ENCODE results near the gene ADAMTS16.

ADAMTS16 gene

GRCh38 chr5:5309645-5310044 lies 169.5 kb downstream of the ADAMTS16 start:
- no peak for DNase-seq (ENCODE audit: low read depth in 1 of 2, low spot score in 1 of 2)

GRCh38 chr5:5313101-5313635 lies 173.0 kb downstream of the ADAMTS16 start:
- DNase-seq (ENCODE audit: low read depth in 1 of 2, low spot score in 1 of 2), result no peak

GRCh38 chr5:5314166-5314565 lies 174.0 kb downstream of the ADAMTS16 start:
- DNase-seq (ENCODE audit: low read depth in 1 of 2, low spot score in 1 of 2), result no peak

GRCh38 chr5:5314626-5315025 lies 174.5 kb downstream of the ADAMTS16 start:
- DNase-seq (ENCODE audit: low read depth in 1 of 2, low spot score in 1 of 2), result no peak

- no peak for DNase-seq (ENCODE audit: low read depth in 1 of 2, low spot score in 1 of 2)
These were observed 175.2 kb downstream of the ADAMTS16 start for GRCh38 chr5:5315068-5315980.

- no peak for DNase-seq (ENCODE audit: low read depth in 1 of 2, low spot score in 1 of 2)
These were observed 176.2 kb downstream of the ADAMTS16 start for GRCh38 chr5:5316334-5316733.

GRCh38 chr5:5317976-5318375 lies 177.8 kb downstream of the ADAMTS16 start:
- DNase-seq (ENCODE audit: low read depth in 1 of 2, low spot score in 1 of 2), result no peak

GRCh38 chr5:5318426-5319190 lies 178.5 kb downstream of the ADAMTS16 start:
- DNase-seq (ENCODE audit: low read depth in 1 of 2, low spot score in 1 of 2), result no peak

- no peak for DNase-seq (ENCODE audit: low read depth in 1 of 2, low spot score in 1 of 2)
These were observed 180.1 kb downstream of the ADAMTS16 start for GRCh38 chr5:5320062-5320805.

- DNase-seq (ENCODE audit: low read depth in 1 of 2, low spot score in 1 of 2), result no peak
These were observed 181.0 kb downstream of the ADAMTS16 start for GRCh38 chr5:5321137-5321536.

- no peak for DNase-seq (ENCODE audit: low read depth in 1 of 2, low spot score in 1 of 2)
These were observed 183.4 kb downstream of the ADAMTS16 start for GRCh38 chr5:5323551-5323950.

- no peak for DNase-seq (ENCODE audit: low read depth in 1 of 2, low spot score in 1 of 2)
These were observed 186.1 kb downstream of the ADAMTS16 start for GRCh38 chr5:5326115-5326758.

- no peak for DNase-seq (ENCODE audit: low read depth in 1 of 2, low spot score in 1 of 2)
These were observed 187.0 kb downstream of the ADAMTS16 start for GRCh38 chr5:5327126-5327525.

GRCh38 chr5:5330728-5331452 lies 190.8 kb downstream of the ADAMTS16 start:
- DNase-seq (ENCODE audit: low read depth in 1 of 2, low spot score in 1 of 2), result no peak

- no peak for DNase-seq (ENCODE audit: low read depth in 1 of 2, low spot score in 1 of 2)
These were observed 191.7 kb downstream of the ADAMTS16 start for GRCh38 chr5:5331848-5332247.

GRCh38 chr5:5332287-5332686 lies 192.2 kb downstream of the ADAMTS16 start:
- DNase-seq (ENCODE audit: low read depth in 1 of 2, low spot score in 1 of 2), result no peak

- DNase-seq (ENCODE audit: low read depth in 1 of 2, low spot score in 1 of 2), result no peak
These were observed 195.0 kb downstream of the ADAMTS16 start for GRCh38 chr5:5335107-5335506.

- DNase-seq (ENCODE audit: low read depth in 1 of 2, low spot score in 1 of 2), result no peak
These were observed 195.7 kb downstream of the ADAMTS16 start for GRCh38 chr5:5335700-5336264.

- DNase-seq (ENCODE audit: low read depth in 1 of 2, low spot score in 1 of 2), result no peak
These were observed 199.1 kb downstream of the ADAMTS16 start for GRCh38 chr5:5339257-5339656.
